OCI-LY7 (cell line): ENCODE data around the gene NLRC4.

Experiments used
- CTCF ChIP-seq: fragments of 200-600 bp; sonication (generic); conservative IDR thresholded peaks from 2 replicates; pipeline ENCODE4 v1.5.1; 2014; ENCODE audit warnings: mild to moderate bottlenecking, antibody characterized with exemption, low read length, moderate library complexity, mixed read lengths
- EZH2phosphoT487 ChIP-seq: fragments of 200-600 bp; sonication (generic); IDR thresholded peaks from 2 replicates; pipeline ENCODE4 v1.6.1; 2018; ENCODE audit warnings: low read depth, borderline replicate concordance, mild to moderate bottlenecking, mixed run types, antibody characterized with exemption, low read length, moderate library complexity, mixed read lengths

- TF ChIP-seq CTCF = no peak
- no peak for TF ChIP-seq EZH2phosphoT487
These were observed 4.3 kb downstream of the NLRC4 start for GRCh38 chr2:32260376-32260775.
